Cardiac muscle cell (in vitro differentiated cells and primary cell): ENCODE measurements around the gene OBSL1. TPM values are rescaled to one million over a fixed set of nuclear protein-coding genes. Genes with fewer than 3 reads are reported as not detected.

Source experiments
- DNase-seq, 2 donors: peaks; one replicate each; pipeline versions ENCODE4 v3.0.0 to v3.0.0-alpha.2; 2010 to 2017; ENCODE audit warnings: low read depth in 1 of 2, low spot score in 1 of 2
- H3K27ac ChIP-seq: fragments of 200-600 bp; sonication (generic); 2 replicates; pipeline ENCODE4 v1.5.1; 2016
- H3K27me3 ChIP-seq: fragments of 200-600 bp; sonication (generic); 2 replicates; pipeline ENCODE4 v1.6.0; 2016; ENCODE audit warnings: control low read depth
- H3K36me3 ChIP-seq: fragments of 200-600 bp; sonication (generic); 2 replicates; pipeline ENCODE4 v1.5.1; 2016; ENCODE audit warnings: control low read depth
- H3K4me1 ChIP-seq: fragments of 200-600 bp; sonication (generic); 2 replicates; pipeline ENCODE4 v1.8.1; 2017; ENCODE audit warnings: low read depth, mild to moderate bottlenecking, mixed run types
- H3K4me3 ChIP-seq: fragments of 200-600 bp; sonication (generic); 2 replicates; pipeline ENCODE4 v1.5.1; 2016; ENCODE audit warnings: mild to moderate bottlenecking
- H3K9me3 ChIP-seq: fragments of 200-600 bp; sonication (generic); 2 replicates; pipeline ENCODE4 v1.5.1; 2017; ENCODE audit warnings: low read depth, mild to moderate bottlenecking, control low read depth
- CTCF ChIP-seq: IDR thresholded peaks from 2 replicates; pipeline ENCODE4 v1.5.1; 2012; ENCODE audit warnings: low read depth, mild to moderate bottlenecking, low read length
- polyA plus RNA-seq: library from polyadenylated mRNA; unstranded; fragments of >200 nt; fragmentation: Nextera tagmentation; extraction: Ambion mirVana; gene quantifications from 2 replicates; pipeline ENCODE4 v1.2.1, GENCODE V29; 2016
- total RNA-seq: library from RNA; depleted of rRNA; stranded (reverse); fragments of >200 nt; gene quantifications from 2 replicates; pipeline ENCODE4 v1.2.3, GENCODE V29; 2016

The OBSL1 gene
- total and polyA plus RNA-seq, 2 experiments from 2014 or later: 276 to 746 TPM

- TF ChIP-seq CTCF: no peak
- H3K36me3 ChIP-seq: peaks cover 47% of the 10 kb centered on the region
These were observed 12.0 kb downstream of the OBSL1 start for GRCh38 chr2:219559156-219559915.

GRCh38 chr2:219557791-219558785 is 13.3 kb downstream of the OBSL1 start:
- no peak overlapping the region for H3K4me3 ChIP-seq
- no peak overlapping the region for H3K27ac ChIP-seq
- no peaks in the 10 kb centered on the region for H3K27me3 ChIP-seq
- H3K9me3 ChIP-seq: no peaks in the 10 kb centered on the region
- H3K36me3 ChIP-seq: peaks cover 39% of the 10 kb centered on the region
- peaks cover 7% of the 10 kb centered on the region for H3K4me1 ChIP-seq
- no peak for TF ChIP-seq CTCF
- DNase-seq: no peak

More at GRCh38 chr2:219559156-219559915, 12.0 kb downstream of the OBSL1 start:
- Histone ChIP-seq H3K4me3 (no peak overlapping the region), H3K27ac (no peak overlapping the region), H3K9me3 (no peaks in the 10 kb centered on the region), H3K4me1 (peaks cover 7% of the 10 kb centered on the region), H3K27me3 (no peaks in the 10 kb centered on the region)
- DNase-seq: no peak

- no peaks in the 10 kb centered on the region for H3K27me3 ChIP-seq
- no peaks in the 10 kb centered on the region for H3K9me3 ChIP-seq
- H3K4me3 ChIP-seq: no peak overlapping the region
- DNase-seq: no peak
- H3K27ac ChIP-seq: no peak overlapping the region
- H3K36me3 ChIP-seq: peaks cover 33% of the 10 kb centered on the region
- no peak for TF ChIP-seq CTCF
- peaks cover 7% of the 10 kb centered on the region for H3K4me1 ChIP-seq
These were observed 14.0 kb downstream of the OBSL1 start for GRCh38 chr2:219557320-219557719.

GRCh38 chr2:219556413-219556812 is 14.9 kb downstream of the OBSL1 start:
- Histone ChIP-seq H3K27ac (no peak overlapping the region), H3K4me1 (peaks cover 3% of the 10 kb centered on the region), H3K27me3 (no peaks in the 10 kb centered on the region), H3K36me3 (peaks cover 29% of the 10 kb centered on the region), H3K4me3 (no peak overlapping the region), H3K9me3 (no peaks in the 10 kb centered on the region)
- TF ChIP-seq CTCF: no peak
- no peak for DNase-seq

GRCh38 chr2:219555956-219556355 is 15.4 kb downstream of the OBSL1 start:
- Histone ChIP-seq H3K27me3 (no peaks in the 10 kb centered on the region), H3K27ac (no peak overlapping the region)
- no peak for TF ChIP-seq CTCF

More at GRCh38 chr2:219555956-219556355, 15.4 kb downstream of the OBSL1 start:
- Histone ChIP-seq H3K9me3 (no peaks in the 10 kb centered on the region), H3K4me1 (peaks cover 3% of the 10 kb centered on the region), H3K4me3 (no peak overlapping the region), H3K36me3 (peaks cover 29% of the 10 kb centered on the region)
- no peak for DNase-seq
